HL-60 (cell line): ENCODE results near the gene LSAMP.

Source experiments
- DNase-seq, 2 experiments: peaks; one replicate each; pipeline ENCODE4 v3.0.0-alpha.2; 2010 to 2020; ENCODE audit warnings: low read depth in 1 of 2, low spot score in 1 of 2
- H3K27ac ChIP-seq: fragments of 250-450 bp; sonication (Bioruptor Pico); replicated peaks from 2 replicates; pipeline ENCODE4 v1.5.1; 2020; ENCODE audit warnings: mild to moderate bottlenecking, moderate library complexity
- H3K27me3 ChIP-seq: fragments of 250-450 bp; sonication (Bioruptor Pico); 2 replicates; pipeline ENCODE4 v1.5.1; 2021; ENCODE audit warnings: mild to moderate bottlenecking, moderate library complexity; ENCODE audit not compliant: insufficient read depth, poor library complexity, severe bottlenecking
- H3K4me3 ChIP-seq: replicated peaks from 2 replicates; pipeline ENCODE4 v1.5.1; 2011; ENCODE audit warnings: mild to moderate bottlenecking, control low read depth, low read length; ENCODE audit not compliant: insufficient read depth
- CTCF ChIP-seq: IDR thresholded peaks from one replicate; pipeline ENCODE4 v1.5.1; 2011; ENCODE audit warnings: low read length, control low read depth, inconsistent platforms; ENCODE audit not compliant: insufficient read depth
- GABPA ChIP-seq: IDR thresholded peaks from 2 replicates; pipeline ENCODE4 v1.6.1; 2012; ENCODE audit warnings: low read depth
- POLR2AphosphoS5 ChIP-seq: IDR thresholded peaks from 2 replicates; pipeline ENCODE4 v1.6.1; 2012; ENCODE audit warnings: low read depth
- REST ChIP-seq: IDR thresholded peaks from 2 replicates; pipeline ENCODE4 v1.6.1; 2012; ENCODE audit warnings: low read depth; ENCODE audit not compliant: insufficient replicate concordance
- SPI1 ChIP-seq: IDR thresholded peaks from 2 replicates; pipeline ENCODE4 v1.6.1; 2012; ENCODE audit warnings: low read depth, mild to moderate bottlenecking, borderline replicate concordance

Gene LSAMP

GRCh38 chr3:116302087-116302747 lies 143.1 kb downstream of the LSAMP start:
- H3K27ac ChIP-seq, result no peak overlapping the region
- H3K27me3 ChIP-seq, result no peaks in the 10 kb centered on the region
- H3K4me3 ChIP-seq, result no peak overlapping the region
- DNase-seq, result no peak
- TF ChIP-seq POLR2AphosphoS5 (no peak), CTCF (no peak), SPI1 (no peak), GABPA (no peak), REST (no peak)

GRCh38 chr3:116301422-116301821 lies 143.9 kb downstream of the LSAMP start:
- TF ChIP-seq GABPA (no peak), CTCF (no peak), SPI1 (no peak), POLR2AphosphoS5 (no peak)
- Histone ChIP-seq H3K27ac (no peak overlapping the region), H3K27me3 (no peaks in the 10 kb centered on the region), H3K4me3 (no peak overlapping the region)
- DNase-seq, result no peak

GRCh38 chr3:116300226-116300625 lies 145.1 kb downstream of the LSAMP start:
- DNase-seq, result no peak
- H3K27me3 ChIP-seq, result no peaks in the 10 kb centered on the region
- no peak for TF ChIP-seq REST
- no peak for TF ChIP-seq SPI1
- no peak for TF ChIP-seq POLR2AphosphoS5
- H3K27ac ChIP-seq, result no peak overlapping the region
- H3K4me3 ChIP-seq, result no peak overlapping the region

GRCh38 chr3:116299646-116300081 lies 145.6 kb downstream of the LSAMP start:
- Histone ChIP-seq H3K4me3 (no peak overlapping the region), H3K27me3 (no peaks in the 10 kb centered on the region), H3K27ac (no peak overlapping the region)
- TF ChIP-seq SPI1 (no peak), REST (no peak), CTCF (no peak), GABPA (no peak), POLR2AphosphoS5 (no peak)
- DNase-seq, result no peak
